ENCODE measurements around the gene FARP2. TPM values are rescaled to one million over a fixed set of nuclear protein-coding genes. Genes with fewer than 3 reads are reported as not detected.

FARP2 gene
- total RNA-seq, 1 experiment from 2014 or later: 32.6 TPM

GRCh38 chr2:241467777-241468475 is 111.8 kb downstream of the FARP2 start:
- DNase-seq (ENCODE audit: unreplicated experiment): no peak
- H3K4me1 Mint-ChIP-seq (ENCODE audit: insufficient read depth, unreplicated experiment): no peaks in the 10 kb centered on the region
- POLR2A ChIA-PET: no interaction called here
- H3K9me3 Mint-ChIP-seq (ENCODE audit: unreplicated experiment): no peaks in the 10 kb centered on the region
- CTCF ChIA-PET: no interaction called here
- no peak overlapping the region for H3K4me3 Mint-ChIP-seq (ENCODE audit: unreplicated experiment)
- H3K27me3 Mint-ChIP-seq (ENCODE audit: insufficient read depth, unreplicated experiment): peaks cover 12% of the 10 kb centered on the region
- intact Hi-C loops (cut with micrococcal nuclease): no loop called here
- TF ChIP-seq, protein P1, sequence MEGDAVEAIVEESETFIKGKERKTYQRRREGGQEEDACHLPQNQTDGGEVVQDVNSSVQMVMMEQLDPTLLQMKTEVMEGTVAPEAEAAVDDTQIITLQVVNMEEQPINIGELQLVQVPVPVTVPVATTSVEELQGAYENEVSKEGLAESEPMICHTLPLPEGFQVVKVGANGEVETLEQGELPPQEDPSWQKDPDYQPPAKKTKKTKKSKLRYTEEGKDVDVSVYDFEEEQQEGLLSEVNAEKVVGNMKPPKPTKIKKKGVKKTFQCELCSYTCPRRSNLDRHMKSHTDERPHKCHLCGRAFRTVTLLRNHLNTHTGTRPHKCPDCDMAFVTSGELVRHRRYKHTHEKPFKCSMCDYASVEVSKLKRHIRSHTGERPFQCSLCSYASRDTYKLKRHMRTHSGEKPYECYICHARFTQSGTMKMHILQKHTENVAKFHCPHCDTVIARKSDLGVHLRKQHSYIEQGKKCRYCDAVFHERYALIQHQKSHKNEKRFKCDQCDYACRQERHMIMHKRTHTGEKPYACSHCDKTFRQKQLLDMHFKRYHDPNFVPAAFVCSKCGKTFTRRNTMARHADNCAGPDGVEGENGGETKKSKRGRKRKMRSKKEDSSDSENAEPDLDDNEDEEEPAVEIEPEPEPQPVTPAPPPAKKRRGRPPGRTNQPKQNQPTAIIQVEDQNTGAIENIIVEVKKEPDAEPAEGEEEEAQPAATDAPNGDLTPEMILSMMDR (IDR thresholded peaks at IDR 0.05; ENCODE audit: unreplicated experiment): no peak
- no peaks in the 10 kb centered on the region for H3K36me3 Mint-ChIP-seq (ENCODE audit: insufficient read depth, unreplicated experiment)
- no TSS peak for BruUV-seq (replicated peaks)
- no peak overlapping the region for H3K27ac Mint-ChIP-seq (ENCODE audit: low read depth, unreplicated experiment)

GRCh38 chr2:241468476-241468781 is 112.3 kb downstream of the FARP2 start:
- intact Hi-C loops (cut with micrococcal nuclease): no loop called here
- H3K27me3 Mint-ChIP-seq (ENCODE audit: insufficient read depth, unreplicated experiment): peaks cover 15% of the 10 kb centered on the region
- H3K36me3 Mint-ChIP-seq (ENCODE audit: insufficient read depth, unreplicated experiment): no peaks in the 10 kb centered on the region
- no peak overlapping the region for H3K4me3 Mint-ChIP-seq (ENCODE audit: unreplicated experiment)
- H3K4me1 Mint-ChIP-seq (ENCODE audit: insufficient read depth, unreplicated experiment): no peaks in the 10 kb centered on the region
- no TSS peak for BruUV-seq (replicated peaks)
- TF ChIP-seq, protein P1 (IDR thresholded peaks at IDR 0.05; ENCODE audit: unreplicated experiment): no peak
- no peaks in the 10 kb centered on the region for H3K9me3 Mint-ChIP-seq (ENCODE audit: unreplicated experiment)
- ChIA-PET POLR2A (no interaction called here), CTCF (no interaction called here)
- no peak overlapping the region for H3K27ac Mint-ChIP-seq (ENCODE audit: low read depth, unreplicated experiment)
- no peak for DNase-seq (ENCODE audit: unreplicated experiment)

- Mint-ChIP-seq H3K27me3 (ENCODE audit: insufficient read depth, unreplicated experiment) (peaks cover 15% of the 10 kb centered on the region), H3K36me3 (ENCODE audit: insufficient read depth, unreplicated experiment) (no peaks in the 10 kb centered on the region), H3K27ac (ENCODE audit: low read depth, unreplicated experiment) (no peak overlapping the region), H3K4me3 (ENCODE audit: unreplicated experiment) (no peak overlapping the region), H3K9me3 (ENCODE audit: unreplicated experiment) (no peaks in the 10 kb centered on the region), H3K4me1 (ENCODE audit: insufficient read depth, unreplicated experiment) (no peaks in the 10 kb centered on the region)
- intact Hi-C loops (cut with micrococcal nuclease): no loop called here
- TF ChIP-seq, protein P1 (IDR thresholded peaks at IDR 0.05; ENCODE audit: unreplicated experiment): no peak
- BruUV-seq (replicated peaks): no TSS peak
- no peak for DNase-seq (ENCODE audit: unreplicated experiment)
- ChIA-PET CTCF (no interaction called here), POLR2A (interaction anchor here (0.8 kb wide), 1 partner anchor 10 kb away, joined by 4 read pairs; no protein-coding TSS in a partner anchor)
Measured at GRCh38 chr2:241469746-241470145, 113.7 kb downstream of the FARP2 start.

DNA sequence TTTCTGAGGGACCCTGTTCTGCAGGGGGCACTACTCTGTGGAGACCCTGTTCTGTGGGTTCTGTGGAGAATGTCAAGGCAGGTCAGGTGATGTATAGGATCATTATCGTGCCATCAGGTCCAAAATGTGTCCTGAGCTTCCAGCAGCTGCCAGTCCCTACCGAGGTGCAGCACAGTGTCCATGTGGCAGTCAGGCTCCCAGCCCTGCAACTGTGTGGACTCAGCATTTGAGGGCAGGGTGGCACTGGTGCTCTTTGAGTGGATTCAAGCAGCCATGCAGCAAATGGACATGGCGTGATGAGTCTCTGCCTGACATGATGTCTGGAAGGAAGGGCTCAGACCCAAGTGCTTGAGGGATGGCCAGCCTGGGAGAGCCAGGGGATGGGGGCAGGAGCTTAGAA is 117.3 kb downstream of the FARP2 start:
- no TSS peak for BruUV-seq (replicated peaks)

More for the DNA sequence above, 117.3 kb downstream of the FARP2 start:
- no peak for DNase-seq (ENCODE audit: unreplicated experiment)
- ChIA-PET CTCF (interaction anchor here (0.6 to 0.8 kb wide), 2 partner anchors 18 to 90 kb away, joined by 4 read pairs; no protein-coding TSS in a partner anchor), POLR2A (interaction anchor here (0.9 kb wide), 1 partner anchor 12 kb away, joined by 3 read pairs; no protein-coding TSS in a partner anchor)
- H3K27me3 Mint-ChIP-seq (ENCODE audit: insufficient read depth, unreplicated experiment): peaks cover 15% of the 10 kb centered on the region
- intact Hi-C loops (cut with micrococcal nuclease): no loop called here
- H3K4me1 Mint-ChIP-seq (ENCODE audit: insufficient read depth, unreplicated experiment): no peaks in the 10 kb centered on the region
- TF ChIP-seq, protein P1 (IDR thresholded peaks at IDR 0.05; ENCODE audit: unreplicated experiment): no peak
- H3K4me3 Mint-ChIP-seq (ENCODE audit: unreplicated experiment): no peak overlapping the region
- H3K36me3 Mint-ChIP-seq (ENCODE audit: insufficient read depth, unreplicated experiment): no peaks in the 10 kb centered on the region
- H3K9me3 Mint-ChIP-seq (ENCODE audit: unreplicated experiment): no peaks in the 10 kb centered on the region
- no peak overlapping the region for H3K27ac Mint-ChIP-seq (ENCODE audit: low read depth, unreplicated experiment)

All from MCF 10A (cell line).